NCI-H2171 treated with DMSO at 0.1 percent for 48 hours (cell line): ENCODE results near the gene AGAP3.

Experiments used
- DNase-seq: peaks from one replicate; lab custom pipeline; 2025; lab: John Stamatoyannopoulos, UW

Gene AGAP3

GRCh38 chr7:151110236-151110940 lies 24.1 kb downstream of the AGAP3 start:
- DNase-seq: no peak

- DNase-seq: peak; percentile 34
These were observed 24.8 kb downstream of the AGAP3 start for GRCh38 chr7:151110941-151111645.

- no peak for DNase-seq
These were observed 27.3 kb downstream of the AGAP3 start for GRCh38 chr7:151113344-151114150.

GRCh38 chr7:151114151-151115090 lies 28.1 kb downstream of the AGAP3 start:
- DNase-seq: no peak

GRCh38 chr7:151115121-151115835 lies 29.0 kb downstream of the AGAP3 start:
- no peak for DNase-seq

GRCh38 chr7:151115836-151116418 lies 29.7 kb downstream of the AGAP3 start:
- DNase-seq: no peak

- no peak for DNase-seq
These were observed 30.5 kb downstream of the AGAP3 start for GRCh38 chr7:151116603-151117440.

- DNase-seq: no peak
These were observed 31.3 kb downstream of the AGAP3 start for GRCh38 chr7:151117565-151117964.

GRCh38 chr7:151118108-151119054 lies 32.1 kb downstream of the AGAP3 start:
- DNase-seq: no peak

GRCh38 chr7:151119055-151119415 lies 32.8 kb downstream of the AGAP3 start:
- DNase-seq: no peak

GRCh38 chr7:151119902-151120301 lies 33.6 kb downstream of the AGAP3 start:
- DNase-seq: no peak

GRCh38 chr7:151120896-151121295 lies 34.6 kb downstream of the AGAP3 start:
- no peak for DNase-seq

GRCh38 chr7:151121380-151122170 lies 35.3 kb downstream of the AGAP3 start:
- DNase-seq: no peak

GRCh38 chr7:151122276-151122675 lies 36.0 kb downstream of the AGAP3 start:
- no peak for DNase-seq

- DNase-seq: no peak
These were observed 36.5 kb downstream of the AGAP3 start for GRCh38 chr7:151122796-151123157.

- DNase-seq: no peak
These were observed 37.0 kb downstream of the AGAP3 start for GRCh38 chr7:151123158-151123821.

- DNase-seq: peak; percentile 78
These were observed 37.7 kb downstream of the AGAP3 start for GRCh38 chr7:151123822-151124464.
